ENCODE measurements around the gene NUP35.
"Not testable (repeated sequence)": the region's sequence is repeated elsewhere in the genome, so short reads cannot be mapped to it uniquely, and the experiment has no call there.

NUP35 gene

GRCh38 chr2:183148955-183149354 lies 24.7 kb downstream of the NUP35 start:
- DNase-seq (ENCODE audit: low read depth), result no peak

DNA sequence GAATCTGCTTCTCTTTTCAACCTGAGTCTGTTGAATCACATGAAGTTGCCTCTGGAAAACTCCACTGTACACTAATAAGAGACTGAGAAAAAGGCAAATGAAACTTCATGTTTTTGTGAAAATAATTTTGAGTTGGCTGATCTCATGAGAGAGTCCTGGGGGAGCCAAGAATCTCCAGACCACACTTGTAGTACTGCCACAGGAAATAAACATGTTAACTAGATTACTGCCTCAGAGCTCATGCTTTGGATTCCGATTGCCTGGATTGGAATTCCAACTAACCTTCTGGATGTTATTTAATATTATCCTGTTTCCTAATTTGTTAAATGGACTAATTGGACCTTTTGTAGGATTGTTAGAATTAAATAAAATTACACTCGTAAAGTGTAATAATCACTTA lies 25.2 kb downstream of the NUP35 start:
- DNase-seq (ENCODE audit: low read depth), result no peak

DNA sequence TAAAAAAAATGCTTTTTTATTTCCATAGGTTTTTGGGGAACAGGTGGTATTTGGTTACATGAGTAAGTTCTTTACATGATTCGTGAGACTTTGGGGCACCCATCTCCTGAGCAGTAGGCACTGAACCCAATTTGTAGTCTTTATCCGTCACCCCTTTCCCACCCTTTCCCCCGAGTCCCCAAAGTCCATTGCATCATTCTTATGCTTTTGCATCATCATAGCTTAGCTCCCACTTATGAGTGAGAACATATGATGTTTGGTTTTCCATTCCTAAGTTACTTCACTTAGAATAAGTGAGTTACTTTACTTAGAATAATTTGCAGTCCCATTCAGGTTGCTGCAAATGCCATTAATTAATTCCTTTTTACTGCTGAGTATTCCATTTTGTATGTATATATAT lies 28.0 kb downstream of the NUP35 start:
- not testable (repeated sequence) for DNase-seq (ENCODE audit: low read depth)

- no peak for DNase-seq (ENCODE audit: low read depth)
Measured at GRCh38 chr2:183153967-183154366, 29.7 kb downstream of the NUP35 start.

- DNase-seq (ENCODE audit: low read depth), result not testable (repeated sequence)
Measured at GRCh38 chr2:183154772-183155171, 30.5 kb downstream of the NUP35 start.

DNA sequence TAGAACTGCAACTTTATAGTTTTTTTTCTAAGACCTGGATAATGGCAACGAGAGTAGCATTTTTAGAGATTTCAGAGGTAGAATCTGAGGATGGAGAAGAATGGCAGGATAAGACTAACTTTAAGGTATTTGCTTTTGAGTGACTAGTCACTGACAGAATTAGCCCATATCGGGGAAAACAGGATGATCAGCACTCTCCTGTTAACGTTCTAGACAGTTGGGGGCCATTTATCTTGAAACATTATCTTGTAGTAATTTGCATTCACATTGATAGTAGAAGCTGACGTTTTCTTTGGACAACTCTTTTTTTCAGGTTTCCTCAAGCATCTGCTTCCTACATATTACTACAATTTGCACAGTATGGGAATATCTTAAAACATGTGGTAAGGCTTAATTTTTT lies 32.9 kb downstream of the NUP35 start:
- DNase-seq (ENCODE audit: low read depth), result no peak

- no peak for DNase-seq (ENCODE audit: low read depth)
Measured at GRCh38 chr2:183162362-183162761, 38.1 kb downstream of the NUP35 start.

GRCh38 chr2:183163821-183164649 lies 39.8 kb downstream of the NUP35 start:
- DNase-seq (ENCODE audit: low read depth), result no peak

GRCh38 chr2:183164650-183165015 lies 40.4 kb downstream of the NUP35 start:
- DNase-seq (ENCODE audit: low read depth), result no peak

- no peak for DNase-seq (ENCODE audit: low read depth)
Measured at GRCh38 chr2:183166210-183166609, 42.0 kb downstream of the NUP35 start.

GRCh38 chr2:183166976-183167375 lies 42.7 kb downstream of the NUP35 start:
- DNase-seq (ENCODE audit: low read depth), result not testable (repeated sequence)

DNA sequence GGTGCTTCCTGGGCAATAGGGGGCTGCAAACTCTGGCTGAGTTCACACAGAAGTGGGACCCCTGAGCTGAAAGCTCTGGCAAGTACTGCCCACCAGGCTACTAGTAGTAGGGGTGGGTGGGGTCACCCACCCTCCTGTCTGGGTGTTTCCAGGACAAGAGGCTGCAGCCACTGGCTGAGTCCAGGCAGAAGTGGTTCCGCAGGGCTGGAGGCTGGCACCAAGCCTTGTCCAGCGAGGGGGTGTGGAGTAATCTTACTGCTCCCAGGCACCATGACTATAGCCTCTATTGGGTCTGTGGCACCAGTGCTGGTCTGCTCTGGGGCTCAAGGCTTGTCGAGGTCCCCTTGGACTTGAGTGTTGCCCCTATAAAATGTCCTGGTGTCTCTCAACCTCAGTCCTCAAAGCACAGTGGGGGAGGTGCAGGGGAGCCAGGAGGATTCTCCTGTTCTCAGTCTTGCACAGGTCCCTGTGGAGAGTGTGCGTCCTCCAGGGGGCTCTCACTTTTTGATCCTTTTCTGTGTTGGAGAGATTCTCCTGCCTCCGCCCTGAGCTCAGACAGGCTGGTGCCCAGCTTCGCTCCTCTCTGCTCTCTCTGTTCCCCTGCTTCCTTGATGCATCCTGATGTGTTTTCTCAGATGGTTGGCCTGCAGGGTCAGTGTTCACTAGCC lies 48.1 kb downstream of the NUP35 start:
- DNase-seq (ENCODE audit: low read depth), result no peak

GRCh38 chr2:183179156-183179555 lies 54.9 kb downstream of the NUP35 start:
- no peak for DNase-seq (ENCODE audit: low read depth)

- DNase-seq (ENCODE audit: low read depth), result no peak
Measured at GRCh38 chr2:183185534-183185933, 61.3 kb downstream of the NUP35 start.

- no peak for DNase-seq (ENCODE audit: low read depth)
Measured at GRCh38 chr2:183186296-183186695, 62.1 kb downstream of the NUP35 start.

- no peak for DNase-seq (ENCODE audit: low read depth)
Measured at GRCh38 chr2:183186766-183187165, 62.5 kb downstream of the NUP35 start.

GRCh38 chr2:183192343-183192742 lies 68.1 kb downstream of the NUP35 start:
- no peak for DNase-seq (ENCODE audit: low read depth)

- DNase-seq (ENCODE audit: low read depth), result no peak
Measured at GRCh38 chr2:183193904-183194303, 69.7 kb downstream of the NUP35 start.

DNA sequence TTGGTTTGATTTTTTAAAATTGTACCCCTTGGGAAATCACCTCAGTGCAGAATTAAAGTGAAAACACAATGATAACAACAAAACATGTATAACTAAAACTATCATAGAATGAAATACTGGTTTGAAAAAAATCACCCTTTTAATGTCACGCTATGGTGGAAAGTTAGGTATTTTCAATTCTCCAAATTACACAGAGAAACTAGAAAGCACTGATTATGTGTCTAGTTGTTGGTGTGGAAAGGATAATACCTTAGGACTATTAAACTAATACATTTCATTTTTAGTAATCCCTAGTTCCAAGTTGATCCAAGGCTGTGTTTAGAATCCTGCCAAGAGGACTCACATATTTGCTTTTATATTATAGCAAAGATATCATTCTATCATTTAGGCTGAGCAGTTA lies 71.2 kb downstream of the NUP35 start:
- no peak for DNase-seq (ENCODE audit: low read depth)

GRCh38 chr2:183195998-183196409 lies 71.8 kb downstream of the NUP35 start:
- DNase-seq (ENCODE audit: low read depth), result no peak

- no peak for DNase-seq (ENCODE audit: low read depth)
Measured at GRCh38 chr2:183204397-183204796, 80.2 kb downstream of the NUP35 start.

- DNase-seq (ENCODE audit: low read depth), result no peak
Measured at GRCh38 chr2:183207110-183207509, 82.9 kb downstream of the NUP35 start.

DNA sequence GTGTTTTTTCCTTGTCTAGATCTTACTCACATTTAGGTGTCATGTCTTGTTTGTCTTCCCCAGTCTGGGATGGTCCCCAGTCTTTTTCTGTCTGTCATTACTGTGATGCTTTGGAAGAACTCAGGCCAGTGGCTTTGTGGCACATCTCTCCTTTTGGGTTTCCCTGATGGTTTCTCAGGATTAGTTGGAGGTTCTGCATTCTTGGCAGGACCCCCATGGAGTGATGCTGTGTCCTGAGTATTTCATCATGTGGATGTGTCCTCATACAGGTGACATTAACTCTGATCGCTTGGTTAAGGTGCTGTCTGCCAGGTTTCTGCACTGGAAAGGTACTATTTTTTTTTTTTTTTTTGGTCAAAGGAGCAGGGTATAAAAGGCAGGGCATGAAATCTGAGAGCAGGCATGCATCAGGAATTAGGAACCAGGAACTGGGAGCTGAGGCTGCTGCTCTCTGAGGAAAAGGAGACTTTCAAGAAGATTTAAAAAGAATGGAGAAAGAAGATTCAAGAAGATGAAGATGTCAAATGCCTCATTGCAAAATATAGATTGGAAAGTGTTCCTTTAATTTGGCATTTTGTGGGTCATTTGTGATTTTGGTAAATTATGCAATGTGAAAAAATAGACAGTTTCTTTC lies 85.3 kb downstream of the NUP35 start:
- DNase-seq (ENCODE audit: low read depth), result no peak
